Mesenchymal stem cell (in vitro differentiated cells and primary cell): ENCODE results near the gene KIF5A.

ENCODE experiments used
- DNase-seq: peaks from one replicate; pipeline ENCODE4 v3.0.0-alpha.2; 2013
- H2AFZ ChIP-seq: one replicate; pipeline ENCODE4 v1.6.1; 2013; ENCODE audit warnings: low read depth, mild to moderate bottlenecking, control low read depth, inconsistent platforms, low read length, moderate library complexity
- H2AK5ac ChIP-seq: 2 replicates; pipeline ENCODE4 v1.6.1; 2013; ENCODE audit warnings: low read length, moderate library complexity, mild to moderate bottlenecking, inconsistent platforms; ENCODE audit not compliant: severe bottlenecking
- H2BK120ac ChIP-seq: one replicate; pipeline ENCODE4 v1.6.1; 2013; ENCODE audit warnings: low read depth, mild to moderate bottlenecking, inconsistent platforms, low read length, moderate library complexity
- H2BK12ac ChIP-seq, 2 experiments: one replicate each; pipeline ENCODE4 v1.6.1; 2013; ENCODE audit warnings: inconsistent platforms in 2 of 2, low read length in 2 of 2, mild to moderate bottlenecking in 2 of 2, moderate library complexity in 2 of 2, control low read depth in 1 of 2
- H2BK15ac ChIP-seq: one replicate; pipeline ENCODE4 v1.6.1; 2013; ENCODE audit warnings: mild to moderate bottlenecking, low read depth, inconsistent platforms; ENCODE audit not compliant: poor library complexity, severe bottlenecking
- H2BK5ac ChIP-seq: 2 replicates; pipeline ENCODE4 v1.6.1; 2013; ENCODE audit warnings: low read depth, mild to moderate bottlenecking, low read length, control low read depth, inconsistent platforms; ENCODE audit not compliant: poor library complexity, severe bottlenecking
- H3K14ac ChIP-seq, 2 experiments: one replicate each; pipeline ENCODE4 v1.6.1; 2013; ENCODE audit warnings: inconsistent platforms in 2 of 2, low read length in 2 of 2, control low read depth in 1 of 2, mild to moderate bottlenecking in 1 of 2, moderate library complexity in 1 of 2
- H3K18ac ChIP-seq, 2 experiments: one replicate each; pipeline ENCODE4 v1.6.1; 2013; ENCODE audit warnings: inconsistent platforms in 2 of 2, low read length in 2 of 2, control low read depth in 1 of 2, low read depth in 1 of 2, mild to moderate bottlenecking in 1 of 2
- H3K23ac ChIP-seq, 2 experiments: one replicate each; pipeline ENCODE4 v1.6.1; 2013; ENCODE audit warnings: inconsistent platforms in 2 of 2, low read length in 2 of 2, mild to moderate bottlenecking in 2 of 2, moderate library complexity in 2 of 2, control low read depth in 1 of 2
- H3K27ac ChIP-seq: 2 replicates; pipeline ENCODE4 v1.5.1; 2013; ENCODE audit warnings: mild to moderate bottlenecking, moderate library complexity, low read length, control low read depth, inconsistent platforms; ENCODE audit not compliant: poor library complexity, severe bottlenecking
- H3K27me3 ChIP-seq, 2 experiments: 2 replicates each; pipeline versions ENCODE4 v1.6.1 to v1.7.0; 2013; ENCODE audit warnings: low read length in 2 of 2, mild to moderate bottlenecking in 2 of 2, moderate library complexity in 2 of 2, control low read depth in 1 of 2, inconsistent platforms in 1 of 2; ENCODE audit not compliant: control insufficient read depth in 1 of 2, insufficient read depth in 1 of 2
- H3K36me3 ChIP-seq, 2 experiments: 2 replicates each; pipeline versions ENCODE4 v1.6.1 to v1.7.0; 2013; ENCODE audit warnings: low read length in 2 of 2, control low read depth in 1 of 2, inconsistent platforms in 1 of 2, low read depth in 1 of 2, mild to moderate bottlenecking in 1 of 2; ENCODE audit not compliant: insufficient read depth in 2 of 2, control insufficient read depth in 1 of 2
- H3K4ac ChIP-seq, 2 experiments: one replicate each; pipeline ENCODE4 v1.6.1; 2013; ENCODE audit warnings: inconsistent platforms in 2 of 2, low read length in 2 of 2, mild to moderate bottlenecking in 2 of 2, moderate library complexity in 2 of 2, control low read depth in 1 of 2, low read depth in 1 of 2
- H3K4me1 ChIP-seq: 2 replicates; pipeline ENCODE4 v1.6.1; 2013; ENCODE audit warnings: low read depth, low read length, control low read depth; ENCODE audit not compliant: control insufficient read depth, insufficient read depth
- H3K4me2 ChIP-seq: 2 replicates; pipeline ENCODE4 v1.6.1; 2013; ENCODE audit warnings: low read length, mild to moderate bottlenecking, inconsistent platforms; ENCODE audit not compliant: poor library complexity, severe bottlenecking
- H3K4me3 ChIP-seq, 2 experiments: 2 replicates each; pipeline versions ENCODE4 v1.5.1 to v1.7.0; 2013; ENCODE audit warnings: low read length in 2 of 2, mild to moderate bottlenecking in 2 of 2, control low read depth in 1 of 2, low read depth in 1 of 2; ENCODE audit not compliant: insufficient read depth in 1 of 2
- H3K79me1 ChIP-seq: replicated peaks from 2 replicates; pipeline ENCODE4 v1.6.1; 2013; ENCODE audit warnings: mild to moderate bottlenecking, control low read depth, low read length, inconsistent platforms; ENCODE audit not compliant: poor library complexity, severe bottlenecking
- H3K9ac ChIP-seq: 2 replicates; pipeline ENCODE4 v1.7.0; 2013; ENCODE audit warnings: mild to moderate bottlenecking, low read length, moderate library complexity
- H3K9me3 ChIP-seq: 2 replicates; pipeline ENCODE4 v1.7.0; 2013; ENCODE audit warnings: mild to moderate bottlenecking, low read length; ENCODE audit not compliant: control insufficient read depth
- H4K8ac ChIP-seq: one replicate; pipeline ENCODE4 v1.6.1; 2013; ENCODE audit warnings: inconsistent platforms, mild to moderate bottlenecking, low read length, moderate library complexity
- H4K91ac ChIP-seq: one replicate; pipeline ENCODE4 v1.6.1; 2013; ENCODE audit warnings: mild to moderate bottlenecking, low read length, inconsistent platforms
- whole genome bisulfite sequencing: methylation state at CpG from one replicate; pipeline ENCODE4 v1.1.7; 2013; ENCODE audit warnings: mixed read lengths; 5-methylcytosine and 5-hydroxymethylcytosine counted together

KIF5A gene

GRCh38 chr12:57520053-57520818, 29.6 kb upstream of the KIF5A start, which contains the start of gene DDIT3:
DDIT3 (minus strand) TSS chr12:57520514; CDS start chr12:57517406, 3,108 bp downstream.
- Histone ChIP-seq H3K27me3 (no peaks in the 10 kb centered on the region), H2BK15ac (peak within 1 kb of the TSS; percentile 97), H3K18ac (peak within 1 kb of the TSS; percentile 94 to 98), H2BK12ac (peak within 1 kb of the TSS in 1 of 2 experiments; percentile 78), H2BK120ac (peak within 1 kb of the TSS; percentile 93), H4K8ac (peak within 1 kb of the TSS; percentile 76), H2BK5ac (peak within 1 kb of the TSS; percentile 74), H2AK5ac (peak within 1 kb of the TSS; percentile 47), H3K4me3 (peak within 1 kb of the TSS; percentile 66 to 94), H3K14ac (peak within 1 kb of the TSS in 1 of 2 experiments; percentile 84), H3K79me1 (no peaks in the 10 kb centered on the region), H3K9ac (peak within 1 kb of the TSS; percentile 98), H3K9me3 (no peaks in the 10 kb centered on the region), H3K36me3 (peaks cover 27 to 50% of the 10 kb centered on the region in 2 experiments), H3K4ac (peak within 1 kb of the TSS; percentile 74 to 94), H3K4me1 (peaks cover 27% of the 10 kb centered on the region), H3K23ac (peak within 1 kb of the TSS in 1 of 2 experiments; percentile 10), H2AFZ (no peak within 1 kb of the TSS), H4K91ac (peak within 1 kb of the TSS; percentile 19), H3K4me2 (peak within 1 kb of the TSS; percentile 73), H3K27ac (peak within 1 kb of the TSS; percentile 99)
- under 1% methylated on average over 42 of the region's 52 CpGs for WGBS
- DNase-seq: peak; percentile 99

- peak overlapping the region; percentile 33 for H4K8ac ChIP-seq
Measured at GRCh38 chr12:57521525-57522010, 28.3 kb upstream of the KIF5A start.

GRCh38 chr12:57522011-57522886, 27.6 kb upstream of the KIF5A start, which contains the start of gene MBD6:
MBD6 (plus strand) TSS chr12:57522824; CDS start chr12:57524304, 1,480 bp downstream.
- WGBS: 1% methylated on average over 12 of the region's 57 CpGs
- peak within 1 kb of the TSS; percentile 95 for H3K9ac ChIP-seq
- no peaks in the 10 kb centered on the region for H3K9me3 ChIP-seq
- H2BK15ac ChIP-seq: peak within 1 kb of the TSS; percentile 97
- peak; percentile 94 for DNase-seq
- H2BK5ac ChIP-seq: peak within 1 kb of the TSS; percentile 63
- peak within 1 kb of the TSS in 1 of 2 experiments; percentile 19 for H3K14ac ChIP-seq
- peak within 1 kb of the TSS; percentile 66 for H3K4me2 ChIP-seq
- H3K27ac ChIP-seq: peak within 1 kb of the TSS; percentile 99
- peak within 1 kb of the TSS in 1 of 2 experiments; percentile 75 for H3K23ac ChIP-seq
- peaks cover 39% of the 10 kb centered on the region for H3K4me1 ChIP-seq
- peak within 1 kb of the TSS; percentile 87 for H4K8ac ChIP-seq
- H3K4me3 ChIP-seq: peak within 1 kb of the TSS; percentile 75 to 95
- H3K79me1 ChIP-seq: peaks cover 14% of the 10 kb centered on the region
- peak within 1 kb of the TSS; percentile 89 to 100 for H2BK12ac ChIP-seq
- H2AFZ ChIP-seq: peak within 1 kb of the TSS; percentile 55
- peak within 1 kb of the TSS; percentile 91 to 94 for H3K4ac ChIP-seq
- H3K18ac ChIP-seq: peak within 1 kb of the TSS; percentile 97 to 98
- H4K91ac ChIP-seq: peak within 1 kb of the TSS; percentile 95
- no peaks in the 10 kb centered on the region for H3K27me3 ChIP-seq
- peak within 1 kb of the TSS; percentile 98 for H2BK120ac ChIP-seq
- H2AK5ac ChIP-seq: peak within 1 kb of the TSS; percentile 94
- peaks cover 32 to 47% of the 10 kb centered on the region in 2 experiments for H3K36me3 ChIP-seq

More at GRCh38 chr12:57521525-57522010, 28.3 kb upstream of the KIF5A start:
- H2AFZ ChIP-seq: no peak overlapping the region
- H3K36me3 ChIP-seq: peaks cover 32 to 48% of the 10 kb centered on the region in 2 experiments
- peak overlapping the region; percentile 83 for H4K91ac ChIP-seq
- peak overlapping the region; percentile 99 for H3K27ac ChIP-seq
- peak; percentile 80 for DNase-seq
- peak overlapping the region in 1 of 2 experiments; percentile 73 for H3K4me3 ChIP-seq
- peaks cover 8% of the 10 kb centered on the region for H3K79me1 ChIP-seq
- peaks cover 35% of the 10 kb centered on the region for H3K4me1 ChIP-seq
- H3K18ac ChIP-seq: peak overlapping the region; percentile 77 to 98
- H2BK12ac ChIP-seq: peak overlapping the region; percentile 22 to 86
- no peak overlapping the region for H3K4me2 ChIP-seq
- peak overlapping the region; percentile 97 for H2BK15ac ChIP-seq
- peak overlapping the region; percentile 93 for H2BK120ac ChIP-seq
- peak overlapping the region; percentile 65 to 94 for H3K4ac ChIP-seq
- H3K23ac ChIP-seq: no peak overlapping the region
- H3K9ac ChIP-seq: peak overlapping the region; percentile 85
- no peak overlapping the region for H3K14ac ChIP-seq
- peak overlapping the region; percentile 47 for H2AK5ac ChIP-seq
- peak overlapping the region; percentile 33 for H2BK5ac ChIP-seq
- 20% methylated on average over 13 of the region's 17 CpGs for WGBS
- H3K27me3 ChIP-seq: no peaks in the 10 kb centered on the region
- no peaks in the 10 kb centered on the region for H3K9me3 ChIP-seq
